HG03175 (cell line): ENCODE data around the gene SPRR2A.
"Not testable (repeated sequence)": the region's sequence is repeated elsewhere in the genome, so short reads cannot be mapped to it uniquely, and the experiment has no call there.

Experiments used
- ATAC-seq: cut with Tn5 transposase; IDR thresholded peaks from one replicate; pipeline ENCODE4 v1.9.1; 2021; ENCODE audit warnings: mild to moderate bottlenecking, moderate library complexity; ENCODE audit not compliant: unreplicated experiment

The SPRR2A gene

GRCh38 chr1:153025797-153026196 lies 31.5 kb downstream of the SPRR2A start:
- ATAC-seq = no peak

DNA sequence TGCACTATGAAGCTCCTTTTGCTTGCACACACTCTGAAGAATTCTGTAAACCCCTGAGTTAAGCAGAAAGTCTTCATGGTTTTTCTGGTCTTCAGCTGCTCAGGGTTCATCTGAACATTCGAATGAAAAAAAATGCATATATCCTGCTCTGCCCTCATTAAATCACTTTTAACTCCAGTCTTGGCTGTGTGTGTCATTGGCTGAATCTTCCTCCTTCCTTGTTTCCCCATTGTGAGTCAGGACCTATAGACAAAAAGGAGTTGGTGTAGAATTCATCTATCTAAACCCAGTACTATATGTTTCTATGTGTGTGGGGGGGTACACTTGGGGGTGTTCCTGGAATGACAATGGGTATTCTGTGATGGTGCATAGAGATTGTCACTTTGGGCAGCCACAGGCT lies 32.9 kb downstream of the SPRR2A start:
- no peak for ATAC-seq

- no peak for ATAC-seq
Measured at GRCh38 chr1:153023109-153023508, 34.2 kb downstream of the SPRR2A start.

- ATAC-seq = not testable (repeated sequence)
Measured at GRCh38 chr1:153022340-153022739, 35.0 kb downstream of the SPRR2A start.

DNA sequence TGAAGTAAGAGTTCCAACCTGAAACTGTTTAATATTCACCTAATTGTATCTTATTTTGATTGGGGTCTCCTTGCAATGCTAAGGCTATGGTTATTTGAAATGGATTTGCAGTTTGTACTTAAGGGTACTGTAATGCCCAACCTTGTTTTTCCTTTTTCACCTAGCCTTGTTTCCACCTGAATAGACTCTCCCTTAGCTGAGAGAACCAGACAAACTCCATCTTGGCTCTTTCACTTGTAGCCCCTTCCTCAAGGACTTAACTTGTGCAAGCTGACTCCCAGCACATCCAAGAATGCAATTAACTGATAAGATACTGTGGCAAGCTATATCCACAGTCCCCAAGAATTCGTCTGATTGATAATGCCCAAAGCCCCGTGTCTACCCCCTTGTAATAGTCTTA lies 35.5 kb downstream of the SPRR2A start:
- not testable (repeated sequence) for ATAC-seq

GRCh38 chr1:153011235-153011758 lies 46.0 kb downstream of the SPRR2A start:
- not testable (repeated sequence) for ATAC-seq
